ENCODE data around the gene SETD2.

GRCh38 chr3:46979958-46980497 lies 183.9 kb downstream of the SETD2 start:
- TF ChIP-seq CTCF (conservative IDR thresholded peaks at IDR 0.05; ENCODE audit: low read depth in 2 of 2) (no peak), POLR2AphosphoS5 (IDR thresholded peaks at IDR 0.05; ENCODE audit: low read depth) (no peak), EZH2 (IDR thresholded peaks at IDR 0.05; ENCODE audit: low read depth, unreplicated experiment) (no peak), STAT1 (IDR thresholded peaks at IDR 0.05; ENCODE audit: unreplicated experiment) (no peak), REST (IDR thresholded peaks at IDR 0.05; ENCODE audit: unreplicated experiment) (no peak), CREB1 (CRISPR knock-in tag; IDR thresholded peaks at IDR 0.05; ENCODE audit: low read depth) (no peak)

Data from GM23338 (cell line).